Measurements from ENCODE around the gene TMEM132C. TPM values are rescaled to one million over a fixed set of nuclear protein-coding genes. Genes with fewer than 3 reads are reported as not detected.

Gene TMEM132C
- total RNA-seq, 1 donor from 2014 or later = 11.7 TPM

GRCh38 chr12:128288896-128289295 lies 21.9 kb downstream of the TMEM132C start:
- no peak for DNase-seq

- no peak for DNase-seq
Measured at GRCh38 chr12:128290938-128291337, 24.0 kb downstream of the TMEM132C start.

DNA sequence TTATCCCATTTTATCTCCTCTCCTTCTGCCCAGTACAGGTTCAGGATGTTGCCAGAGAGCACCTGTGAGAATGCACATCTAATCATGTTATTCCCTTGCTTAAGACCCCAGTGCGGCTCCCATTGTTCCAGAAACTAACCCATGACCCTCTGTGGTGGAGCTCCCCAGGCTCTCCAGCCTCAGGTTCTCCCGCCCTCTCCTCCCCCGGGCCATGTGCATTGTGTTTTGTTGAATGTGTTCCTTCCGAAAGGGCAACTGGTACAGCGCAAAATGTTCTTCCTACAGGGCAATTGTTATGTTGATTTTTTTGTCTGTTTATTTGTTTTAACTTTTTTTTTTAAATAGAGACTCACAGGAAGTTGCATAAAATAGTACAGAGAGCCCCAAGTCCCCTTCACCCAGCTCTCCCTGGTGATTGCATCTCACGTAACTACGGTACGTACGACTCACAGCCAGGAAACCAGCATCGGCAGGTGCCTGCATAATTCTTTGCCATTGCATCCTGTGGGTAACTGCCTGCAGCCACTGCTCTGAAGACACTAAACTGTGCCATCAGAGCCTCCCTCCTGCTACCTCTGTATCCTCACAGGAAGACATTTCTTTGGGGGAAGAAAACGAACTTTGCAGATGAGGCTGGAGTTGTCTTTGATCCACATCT lies 31.2 kb downstream of the TMEM132C start:
- no peak for DNase-seq

DNA sequence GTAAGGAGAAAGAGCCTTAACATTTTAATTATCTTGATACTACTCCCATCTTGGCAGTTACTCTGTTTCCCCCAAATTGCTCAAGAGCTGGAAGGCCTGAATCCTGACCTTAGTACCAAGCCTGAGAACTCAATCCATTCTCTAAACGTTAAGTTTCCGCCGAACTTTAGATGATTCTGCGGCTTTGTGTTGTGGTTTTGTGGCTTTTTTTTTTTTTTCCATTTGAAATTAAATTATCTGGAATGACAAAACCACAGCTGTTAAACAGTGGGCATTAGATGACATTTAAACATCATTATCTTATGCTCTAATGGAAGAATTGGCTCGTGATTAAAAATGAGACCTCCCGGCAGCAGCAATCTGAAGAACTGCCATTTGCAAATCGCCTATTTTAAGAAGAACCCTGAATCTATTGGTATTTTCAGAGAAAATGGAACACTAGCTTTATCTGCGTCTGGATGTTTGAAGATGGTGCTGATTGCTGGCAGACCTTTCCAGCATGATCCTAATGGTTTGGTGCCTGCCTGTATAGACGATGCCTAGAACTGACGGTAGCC lies 38.4 kb downstream of the TMEM132C start:
- no peak for DNase-seq

DNA sequence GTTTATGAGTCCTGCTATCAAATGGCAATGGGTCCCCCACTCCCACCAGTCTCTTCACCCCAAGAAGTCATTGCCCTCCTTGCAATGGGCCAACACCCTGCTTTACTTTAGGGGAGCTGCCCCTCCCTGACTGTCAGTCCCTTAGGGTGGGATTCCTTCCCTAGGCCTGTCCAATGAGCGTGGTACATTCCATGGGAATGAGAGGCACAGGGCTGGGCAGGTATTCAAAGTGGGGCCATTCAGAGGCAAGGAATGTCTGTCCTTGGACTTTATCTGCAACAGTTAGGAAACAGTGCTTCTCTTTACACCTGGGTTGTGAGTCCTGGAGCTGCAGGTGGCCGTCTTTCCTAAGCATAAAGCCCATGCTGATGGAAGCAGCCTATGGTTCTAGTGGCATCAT lies 40.8 kb downstream of the TMEM132C start:
- DNase-seq = no peak

GRCh38 chr12:128312661-128313060 lies 45.7 kb downstream of the TMEM132C start:
- DNase-seq = no peak

DNA sequence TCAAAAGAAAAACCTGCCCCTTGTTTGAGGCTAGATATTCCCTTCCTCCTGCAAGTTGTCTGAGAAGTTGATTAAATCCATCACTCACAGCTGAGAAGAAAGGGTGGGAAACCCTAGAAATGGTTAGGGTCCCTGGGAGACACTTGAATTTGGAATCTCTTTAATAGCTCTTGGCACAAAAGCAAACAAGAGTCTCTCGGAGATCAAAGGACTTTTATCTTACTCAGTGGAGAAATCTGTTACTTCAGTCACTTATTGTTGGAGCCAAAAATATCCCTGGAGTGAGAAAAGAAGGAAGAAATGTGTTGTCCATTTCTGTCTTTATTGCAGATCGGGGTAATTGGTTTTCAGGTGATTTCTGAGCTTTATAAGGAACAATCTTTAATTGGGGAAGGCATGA lies 47.0 kb downstream of the TMEM132C start:
- DNase-seq = no peak

DNA sequence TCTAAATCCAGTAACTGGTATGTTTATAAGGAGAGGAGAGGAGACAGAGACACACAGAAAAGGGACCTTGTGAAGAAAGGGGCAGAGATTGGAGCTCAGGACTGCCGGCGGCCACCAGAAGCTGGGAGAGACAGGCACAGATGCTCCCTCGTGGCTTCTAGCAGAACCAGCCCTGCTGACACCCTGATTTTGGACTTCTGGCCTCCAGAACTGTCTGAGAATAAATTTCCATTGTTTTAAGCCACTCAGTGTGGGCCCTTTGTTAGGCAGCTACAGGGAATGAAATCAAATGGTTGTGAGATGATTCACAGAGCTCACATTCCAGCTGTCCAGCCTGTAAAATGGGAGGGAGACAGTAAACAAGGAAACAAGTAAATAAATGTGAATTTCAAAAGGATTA lies 47.6 kb downstream of the TMEM132C start:
- DNase-seq = no peak

- DNase-seq = no peak
Measured at GRCh38 chr12:128316078-128316477, 49.1 kb downstream of the TMEM132C start.

DNA sequence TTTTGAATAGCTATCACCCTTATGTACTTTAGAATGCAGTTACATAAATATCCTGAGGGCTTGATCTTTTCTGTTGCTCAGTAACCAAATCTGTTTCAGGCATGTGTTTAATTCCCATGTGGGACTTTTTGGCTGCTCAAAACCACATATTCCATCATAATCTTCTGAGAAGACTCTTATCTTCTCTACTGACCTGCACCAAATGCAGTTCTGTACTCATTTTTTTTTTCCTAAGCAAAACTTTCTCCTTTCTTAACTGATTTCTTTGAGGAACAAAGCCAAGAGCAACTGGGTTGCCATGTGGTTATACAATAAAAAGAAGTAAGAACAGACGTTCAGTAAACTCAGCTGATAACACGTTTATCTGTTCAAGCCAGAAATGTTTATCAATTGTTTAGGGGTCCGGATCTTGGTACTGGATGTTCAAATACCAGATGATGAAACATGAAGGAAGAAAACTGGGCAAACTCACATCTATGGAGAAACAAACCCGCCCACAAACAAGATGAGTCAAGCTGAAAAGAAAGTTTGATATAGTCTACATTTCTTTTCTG lies 50.1 kb downstream of the TMEM132C start:
- DNase-seq = peak; percentile 64

DNA sequence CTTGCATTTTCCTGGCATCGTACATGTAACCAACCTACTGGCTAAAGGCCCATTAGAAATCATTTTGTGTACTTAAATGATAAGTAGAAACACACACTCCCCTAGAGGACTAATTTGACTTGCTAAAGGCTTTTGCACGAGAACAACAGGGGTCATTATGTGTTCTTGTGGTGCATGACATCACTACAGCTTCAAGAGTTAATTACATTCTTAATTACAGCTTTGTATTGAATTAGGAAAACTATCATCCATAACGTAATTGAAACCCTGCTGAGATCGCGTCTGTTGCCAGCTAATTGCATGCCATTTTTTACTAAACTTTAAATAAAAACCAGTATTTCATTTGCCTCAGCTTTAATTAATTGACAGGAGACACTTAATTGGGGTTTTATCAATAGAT lies 51.4 kb downstream of the TMEM132C start:
- peak; percentile 72 for DNase-seq

DNA sequence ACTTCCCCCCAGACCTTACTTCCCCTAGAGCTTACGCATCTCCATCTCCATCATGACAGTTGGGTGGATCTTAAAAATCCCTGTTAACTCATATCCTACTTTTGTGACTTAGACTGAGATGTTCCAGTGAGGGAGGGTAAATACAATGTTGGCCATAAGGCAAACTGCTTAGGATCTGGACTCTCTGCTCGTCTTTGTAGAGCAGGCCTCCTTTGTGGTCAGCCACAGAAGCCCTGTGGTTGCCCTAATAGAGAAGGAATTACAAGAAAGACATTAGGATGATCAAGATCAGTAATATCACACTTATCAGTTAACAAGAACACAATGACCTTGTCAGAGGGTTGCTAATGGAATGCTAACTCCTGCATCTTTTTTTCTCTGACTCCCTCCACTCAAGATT lies 52.0 kb downstream of the TMEM132C start:
- no peak for DNase-seq

GRCh38 chr12:128322341-128322740 lies 55.4 kb downstream of the TMEM132C start:
- no peak for DNase-seq

DNA sequence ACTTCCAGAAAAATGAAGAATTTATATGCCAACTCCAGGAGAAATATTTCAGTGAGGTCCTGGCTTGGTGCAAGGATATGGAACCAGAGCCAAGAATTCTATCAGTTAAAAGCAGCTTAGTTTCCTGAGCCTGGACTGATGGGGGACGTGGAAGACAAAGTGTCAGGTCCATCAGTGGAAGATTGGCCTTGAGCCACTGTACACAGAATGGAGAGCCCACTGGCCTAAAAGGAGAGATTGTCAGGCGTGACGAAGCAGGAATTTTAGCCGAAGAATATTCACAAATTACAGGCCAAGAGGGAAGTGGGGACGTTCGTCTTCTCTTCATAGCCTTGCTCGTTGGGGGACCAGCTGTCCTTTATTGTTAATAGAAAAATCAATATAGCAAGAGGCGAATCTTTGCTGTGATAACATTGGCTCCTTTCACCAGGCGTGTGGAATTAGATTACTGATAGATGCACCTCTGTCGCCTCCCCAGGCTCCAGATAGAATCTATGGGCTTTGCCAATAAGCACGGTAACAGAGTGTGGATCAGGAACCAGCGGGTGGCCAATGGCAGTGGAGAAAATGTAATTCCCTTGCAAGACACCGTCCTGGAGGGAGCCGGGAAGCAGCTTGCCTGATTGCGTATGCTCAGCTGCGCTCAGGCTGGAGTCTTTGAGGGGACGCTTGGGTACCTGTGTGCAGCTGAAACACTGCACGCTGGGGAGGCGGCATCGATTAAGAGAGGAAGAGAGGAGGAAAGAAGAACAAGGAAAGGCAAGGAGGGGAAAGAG lies 56.4 kb downstream of the TMEM132C start:
- no peak for DNase-seq

DNA sequence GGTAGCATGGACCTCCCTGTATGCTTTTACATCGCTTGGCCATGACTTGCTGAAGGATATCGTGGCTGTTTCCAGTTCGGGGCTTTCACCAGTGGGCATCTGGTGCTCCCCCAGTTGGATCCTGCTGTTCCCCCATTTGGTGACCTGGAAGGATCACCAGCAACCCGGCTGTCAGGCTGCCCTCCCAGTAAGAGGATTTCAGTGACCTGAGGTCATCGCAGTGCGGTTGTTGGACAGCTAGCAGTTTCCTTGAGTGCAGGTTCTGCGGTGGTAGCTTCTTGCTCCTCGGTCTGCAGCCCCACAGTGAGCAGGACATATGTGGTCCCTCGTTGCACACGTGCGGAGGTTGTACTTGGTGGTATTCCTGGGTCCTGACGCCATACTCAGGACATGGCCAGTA lies 58.7 kb downstream of the TMEM132C start:
- DNase-seq = no peak

DNA sequence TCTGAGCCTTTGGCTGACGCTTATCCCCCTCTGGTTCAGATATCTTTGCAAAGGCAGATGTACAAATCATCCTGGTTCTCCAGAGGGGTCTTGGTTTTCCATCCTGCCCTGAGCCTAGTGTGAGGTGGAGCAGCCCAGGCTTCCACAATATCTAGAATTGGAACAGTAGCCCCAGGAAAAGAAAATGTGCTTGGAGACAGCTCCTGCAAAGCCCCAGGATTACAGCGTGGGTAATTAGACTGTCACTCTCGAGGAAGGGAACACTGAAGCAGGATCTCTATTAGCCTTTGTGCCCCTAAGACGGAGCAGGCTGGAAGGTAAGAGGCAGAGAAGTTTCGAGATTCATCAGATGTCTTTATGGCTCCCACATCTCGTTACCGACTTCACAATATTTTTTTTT lies 59.4 kb downstream of the TMEM132C start:
- no peak for DNase-seq

DNA sequence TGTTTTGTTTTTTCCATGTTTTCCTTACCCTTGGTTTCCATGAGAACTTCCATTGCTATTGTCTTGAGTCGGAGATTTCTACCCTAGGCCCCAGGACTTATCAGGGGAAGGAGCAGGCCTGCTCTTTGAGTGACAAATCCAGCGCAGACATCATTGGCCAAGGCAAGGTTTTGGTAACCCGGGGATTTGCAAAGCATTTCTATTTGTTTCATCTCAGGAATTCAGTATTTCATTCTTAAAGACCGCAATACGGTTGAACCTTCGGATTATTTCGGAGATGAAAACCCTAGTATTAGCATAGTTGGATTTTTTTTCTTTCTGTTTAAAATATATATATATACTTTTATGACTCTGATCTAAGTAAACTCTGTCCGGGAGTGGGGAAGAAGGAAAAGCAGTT lies 62.0 kb downstream of the TMEM132C start:
- DNase-seq = no peak

GRCh38 chr12:128336204-128337070 lies 69.5 kb downstream of the TMEM132C start:
- DNase-seq = no peak

DNA sequence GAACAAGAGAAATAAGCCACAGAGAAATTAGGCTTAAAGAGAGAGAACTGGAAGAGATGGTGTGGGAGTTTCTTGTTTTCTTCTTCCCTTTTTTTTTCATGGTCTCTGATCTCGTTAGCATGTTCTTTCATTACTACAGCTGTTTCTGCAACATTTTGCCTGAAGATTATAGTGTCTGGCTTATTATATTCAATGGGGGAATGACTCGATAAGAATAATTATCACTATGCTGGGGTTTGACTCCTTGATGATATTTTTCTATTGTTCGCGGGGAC lies 70.0 kb downstream of the TMEM132C start:
- DNase-seq = no peak

GRCh38 chr12:128337431-128338170 lies 70.6 kb downstream of the TMEM132C start:
- DNase-seq = peak; percentile 30

GRCh38 chr12:128338386-128339125 lies 71.6 kb downstream of the TMEM132C start:
- peak; percentile 29 for DNase-seq
